Endodermal cell (in vitro differentiated cells): Measurements from ENCODE around the gene LYRM4. TPM values are rescaled to one million over a fixed set of nuclear protein-coding genes. Genes with fewer than 3 reads are reported as not detected.

Experiments used
- DNase-seq: peaks from one replicate; pipeline ENCODE4 v3.0.0-alpha.2; 2017
- H3K27ac ChIP-seq: 2 replicates; pipeline ENCODE4 v1.5.1; 2013; ENCODE audit warnings: mild to moderate bottlenecking, low read depth, low read length, moderate library complexity
- H3K27me3 ChIP-seq: 2 replicates; pipeline ENCODE4 v1.6.1; 2013; ENCODE audit warnings: mild to moderate bottlenecking, low read length, moderate library complexity; ENCODE audit not compliant: insufficient read depth, control insufficient read depth, poor library complexity, severe bottlenecking
- H3K36me3 ChIP-seq: 2 replicates; pipeline ENCODE4 v1.7.0; 2013; ENCODE audit warnings: mild to moderate bottlenecking, low read length, moderate library complexity; ENCODE audit not compliant: control insufficient read depth, insufficient read depth
- H3K4me1 ChIP-seq: one replicate; pipeline ENCODE4 v1.7.0; 2013; ENCODE audit warnings: low read length; ENCODE audit not compliant: control insufficient read depth, insufficient read depth
- H3K4me3 ChIP-seq: 2 replicates; pipeline ENCODE4 v1.5.1; 2013; ENCODE audit warnings: mild to moderate bottlenecking, low read length, moderate library complexity
- H3K9ac ChIP-seq: 2 replicates; pipeline ENCODE4 v1.6.1; 2013; ENCODE audit warnings: mild to moderate bottlenecking, low read length, moderate library complexity; ENCODE audit not compliant: poor library complexity, severe bottlenecking; ENCODE audit errors: extremely low read depth
- H3K9me3 ChIP-seq: 2 replicates; pipeline ENCODE4 v1.6.1; 2013; ENCODE audit warnings: mild to moderate bottlenecking, low read length, moderate library complexity; ENCODE audit not compliant: control insufficient read depth
- H3K27ac Mint-ChIP-seq: 2 replicates; pipeline ENCODE4 v1.8.0; 2020; ENCODE audit warnings: mixed read lengths
- H3K27me3 Mint-ChIP-seq: 2 replicates; pipeline ENCODE4 v1.8.0; 2021; ENCODE audit warnings: mild to moderate bottlenecking, mixed read lengths; ENCODE audit not compliant: insufficient read depth
- H3K36me3 Mint-ChIP-seq: 2 replicates; pipeline ENCODE4 v1.8.0; 2020; ENCODE audit warnings: low read depth, mixed read lengths
- H3K4me1 Mint-ChIP-seq: 2 replicates; pipeline ENCODE4 v1.8.0; 2020; ENCODE audit warnings: mixed read lengths
- H3K4me3 Mint-ChIP-seq: 2 replicates; pipeline ENCODE4 v1.8.0; 2020; ENCODE audit warnings: mild to moderate bottlenecking, moderate library complexity, mixed read lengths
- H3K9me3 Mint-ChIP-seq: 2 replicates; pipeline ENCODE4 v1.8.0; 2020; ENCODE audit warnings: mild to moderate bottlenecking, mixed read lengths
- WGBS, 2 experiments: methylation state at CpG; one replicate each; pipeline versions ENCODE4 v1.1.5 to v1.1.7; 2013; ENCODE audit warnings: missing lambda C conversion rate in 2 of 2, mixed read lengths in 1 of 2; ENCODE audit not compliant: insufficient coverage in 1 of 2, insufficient read length in 1 of 2; 5-methylcytosine and 5-hydroxymethylcytosine counted together
- total RNA-seq, 2 donors: library from RNA; stranded (reverse); fragmentation: NEBNext Ultra II Directional in 1 of 2; extraction: Animal tissue kit (Norgen Biotek cat#: 25700) in 1 of 2; gene quantifications; 2 replicates in 1 of 2; 3 replicates in 1 of 2; pipeline ENCODE4 v1.2.1, GENCODE V29; 2021
- TF ChIP-seq, protein P1 (sequence below): fragments of 200-600 bp; sonication (generic); conservative IDR thresholded peaks from 2 replicates; pipeline ENCODE4 v1.5.0; 2021; ENCODE audit warnings: antibody characterized with exemption, mild to moderate bottlenecking

The LYRM4 gene
- total RNA-seq, 2 donors from 2014 or later: 32.1 to 44.3 TPM

DNA sequence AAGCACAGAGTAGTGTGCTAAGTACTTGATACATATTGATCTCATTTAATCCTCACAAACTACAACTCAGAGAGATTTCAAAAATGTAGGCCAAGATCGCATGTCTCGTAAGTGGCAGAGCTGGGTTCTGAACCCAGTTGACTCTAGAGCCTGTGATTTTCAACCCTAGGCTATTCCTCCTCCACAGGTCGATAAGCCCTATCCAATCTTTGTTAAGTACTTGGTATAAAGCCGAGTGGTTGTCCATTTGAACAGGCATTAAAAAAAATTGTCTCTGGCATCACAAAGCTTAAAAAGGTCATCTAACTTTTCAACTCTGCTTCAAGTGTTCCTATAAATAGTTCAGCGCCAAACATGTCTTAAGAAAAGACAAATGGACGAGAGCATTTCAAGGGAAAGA, 37.4 kb downstream of the LYRM4 start:
- H3K36me3 ChIP-seq: peaks cover 4% of the 10 kb centered on the region
- DNase-seq: no peak
- TF ChIP-seq, protein P1, sequence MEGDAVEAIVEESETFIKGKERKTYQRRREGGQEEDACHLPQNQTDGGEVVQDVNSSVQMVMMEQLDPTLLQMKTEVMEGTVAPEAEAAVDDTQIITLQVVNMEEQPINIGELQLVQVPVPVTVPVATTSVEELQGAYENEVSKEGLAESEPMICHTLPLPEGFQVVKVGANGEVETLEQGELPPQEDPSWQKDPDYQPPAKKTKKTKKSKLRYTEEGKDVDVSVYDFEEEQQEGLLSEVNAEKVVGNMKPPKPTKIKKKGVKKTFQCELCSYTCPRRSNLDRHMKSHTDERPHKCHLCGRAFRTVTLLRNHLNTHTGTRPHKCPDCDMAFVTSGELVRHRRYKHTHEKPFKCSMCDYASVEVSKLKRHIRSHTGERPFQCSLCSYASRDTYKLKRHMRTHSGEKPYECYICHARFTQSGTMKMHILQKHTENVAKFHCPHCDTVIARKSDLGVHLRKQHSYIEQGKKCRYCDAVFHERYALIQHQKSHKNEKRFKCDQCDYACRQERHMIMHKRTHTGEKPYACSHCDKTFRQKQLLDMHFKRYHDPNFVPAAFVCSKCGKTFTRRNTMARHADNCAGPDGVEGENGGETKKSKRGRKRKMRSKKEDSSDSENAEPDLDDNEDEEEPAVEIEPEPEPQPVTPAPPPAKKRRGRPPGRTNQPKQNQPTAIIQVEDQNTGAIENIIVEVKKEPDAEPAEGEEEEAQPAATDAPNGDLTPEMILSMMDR: no peak
- no peak overlapping the region for H3K27ac ChIP-seq
- Mint-ChIP-seq H3K36me3 (peaks cover 4% of the 10 kb centered on the region), H3K27me3 (no peaks in the 10 kb centered on the region), H3K27ac (no peak overlapping the region), H3K4me1 (no peaks in the 10 kb centered on the region), H3K4me3 (no peak overlapping the region), H3K9me3 (no peaks in the 10 kb centered on the region)
- no peaks in the 10 kb centered on the region for H3K9me3 ChIP-seq
- H3K9ac ChIP-seq: no peak overlapping the region
- 92 to 96% methylated on average over 5 to 6 of the region's 6 CpGs for WGBS, 2 experiments
- no peak overlapping the region for H3K4me3 ChIP-seq
- no peaks in the 10 kb centered on the region for H3K27me3 ChIP-seq
- no peaks in the 10 kb centered on the region for H3K4me1 ChIP-seq

DNA sequence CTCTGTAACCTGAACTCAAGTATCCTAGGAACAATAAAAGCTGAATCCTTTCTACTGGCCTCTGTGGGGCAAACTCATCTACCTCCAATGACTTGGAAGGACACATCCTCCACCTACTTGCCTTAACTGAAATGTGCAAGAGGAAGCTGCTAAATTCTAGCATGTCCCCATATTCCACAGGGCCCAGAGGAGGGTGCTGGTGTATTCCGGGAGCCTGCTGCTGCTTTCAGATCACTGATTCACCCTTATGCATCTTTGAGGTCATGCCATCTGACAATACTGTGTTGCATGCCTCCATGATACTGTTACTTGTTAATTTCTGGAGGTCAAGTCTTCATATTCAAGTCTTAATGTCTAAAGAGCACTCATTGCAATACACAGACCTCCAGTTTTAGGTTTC, 40.3 kb downstream of the LYRM4 start:
- no peak overlapping the region for H3K9ac ChIP-seq
- H3K4me1 ChIP-seq: no peaks in the 10 kb centered on the region
- no peak overlapping the region for H3K4me3 Mint-ChIP-seq
- no peaks in the 10 kb centered on the region for H3K4me1 Mint-ChIP-seq
- no peaks in the 10 kb centered on the region for H3K36me3 Mint-ChIP-seq
- H3K27me3 Mint-ChIP-seq: no peaks in the 10 kb centered on the region
- no peak for DNase-seq
- H3K36me3 ChIP-seq: peaks cover 12% of the 10 kb centered on the region
- H3K27me3 ChIP-seq: no peaks in the 10 kb centered on the region
- H3K9me3 ChIP-seq: no peaks in the 10 kb centered on the region
- TF ChIP-seq, protein P1: no peak
- 88% methylated on average over 1 of the region's 1 CpG; no CpG with 5 or more reads in 1 of the 2 experiments for WGBS, 2 experiments
- H3K9me3 Mint-ChIP-seq: no peaks in the 10 kb centered on the region
- H3K27ac Mint-ChIP-seq: no peak overlapping the region
- H3K4me3 ChIP-seq: no peak overlapping the region
- no peak overlapping the region for H3K27ac ChIP-seq

DNA sequence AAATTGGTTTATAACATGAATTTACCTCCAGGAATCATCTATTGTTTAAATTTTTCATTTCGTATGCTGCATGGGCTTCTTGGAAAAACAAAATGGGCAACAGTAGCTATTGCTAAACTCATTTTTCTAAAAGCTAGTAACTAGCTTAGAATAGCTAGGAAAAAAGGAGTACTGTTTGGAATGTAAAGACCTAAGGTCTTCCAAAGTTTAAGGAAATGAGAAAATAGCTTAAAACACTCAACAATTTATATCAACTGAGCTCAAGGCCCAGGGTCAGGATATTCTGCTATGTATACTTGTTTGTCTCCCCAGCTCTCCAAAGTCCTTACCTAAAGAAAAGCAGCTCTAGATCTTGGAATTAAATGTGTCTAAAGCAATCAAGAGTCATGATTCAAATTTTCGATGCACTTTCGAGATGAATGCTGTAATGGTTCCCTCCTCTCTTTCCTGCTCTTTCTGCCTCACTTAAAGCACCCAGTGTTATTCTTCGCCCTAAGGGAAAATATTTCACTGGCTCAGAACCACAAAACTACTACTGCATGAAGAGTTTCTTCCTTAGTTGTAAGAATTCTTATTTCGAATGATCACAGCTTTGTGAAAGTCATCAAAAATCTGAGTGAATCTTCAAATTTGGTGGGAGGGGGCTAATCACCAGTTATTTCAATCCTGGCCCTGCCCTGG, 41.6 kb downstream of the LYRM4 start:
- H3K27ac Mint-ChIP-seq: no peak overlapping the region
- no peak overlapping the region for H3K9ac ChIP-seq
- H3K36me3 Mint-ChIP-seq: no peaks in the 10 kb centered on the region
- no peaks in the 10 kb centered on the region for H3K9me3 ChIP-seq
- TF ChIP-seq, protein P1: no peak
- H3K36me3 ChIP-seq: peaks cover 15% of the 10 kb centered on the region
- H3K27me3 Mint-ChIP-seq: no peaks in the 10 kb centered on the region
- H3K9me3 Mint-ChIP-seq: no peaks in the 10 kb centered on the region
- H3K4me1 Mint-ChIP-seq: no peaks in the 10 kb centered on the region
- H3K4me1 ChIP-seq: no peaks in the 10 kb centered on the region
- 92 to 100% methylated on average over 1 to 5 of the region's 5 CpGs for WGBS, 2 experiments
- DNase-seq: no peak
- no peaks in the 10 kb centered on the region for H3K27me3 ChIP-seq
- H3K27ac ChIP-seq: no peak overlapping the region
- H3K4me3 Mint-ChIP-seq: no peak overlapping the region
- no peak overlapping the region for H3K4me3 ChIP-seq
